ENCODE data around the gene UBE2D2. TPM values are rescaled to one million over a fixed set of nuclear protein-coding genes. Genes with fewer than 3 reads are reported as not detected.

The UBE2D2 gene
- total and polyA plus RNA-seq, 10 of the 15 experiments (the other 5 are each of a cell fraction or from before 2014, with no cell fraction given), result 58.6 to 245 (median 128) TPM

DNA sequence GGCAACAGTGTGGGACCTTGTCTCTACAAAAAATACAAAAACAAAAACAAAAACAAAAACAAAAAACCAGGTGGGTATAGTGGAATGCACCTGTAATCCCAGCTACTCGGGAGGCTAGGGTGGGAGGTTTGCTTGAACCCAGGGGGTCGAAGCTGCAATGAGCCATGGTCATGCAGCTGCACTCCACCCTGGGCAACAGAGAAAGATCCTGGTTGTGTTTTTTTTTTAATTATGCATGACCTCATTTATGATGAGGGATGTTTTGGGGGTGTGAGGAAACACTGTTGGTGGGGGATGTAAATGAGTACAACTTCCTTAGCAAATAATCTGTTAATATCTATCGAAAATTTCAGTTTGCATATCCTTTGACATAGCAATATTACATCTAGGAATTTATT, 29.4 kb upstream of the UBE2D2 start:
- BruUV-seq (replicated peaks), result no TSS peak
- peaks cover 21% of the 10 kb centered on the region for H3K79me2 ChIP-seq (ENCODE audit: control insufficient read depth, insufficient read depth, low read length)
- ChIA-PET POLR2A (interaction anchor here (0.5 to 5.5 kb wide), 9 partner anchors 9 to 1513 kb away, joined by 3 to 43 read pairs (median 3); no protein-coding TSS in a partner anchor), RAD21 (ENCODE audit: unreplicated experiment) (interaction anchor here (0.7 to 5.6 kb wide), 11 partner anchors 12 to 122 kb away, joined by 3 to 49 read pairs (median 3); partner anchors contain the start of genes CXXC5 and UBE2D2), SMC1A (ENCODE audit: uncharacterized antibody, unreplicated experiment) (interaction anchor here (0.6 to 2.0 kb wide), 5 partner anchors 9 to 162 kb away, joined by 3 to 7 read pairs (median 5); no protein-coding TSS in a partner anchor), CTCF (interaction anchor here (0.6 to 6.1 kb wide), 8 partner anchors 9 to 239 kb away, joined by 3 to 38 read pairs (median 4); no protein-coding TSS in a partner anchor)
- WGBS (ENCODE audit: insufficient coverage, insufficient replicate concordance, low lambda C conversion rate, missing lambda C conversion rate), result 61% methylated on average over 3 of the region's 3 CpGs
- H3K4me1 ChIP-seq (ENCODE audit: control insufficient read depth, insufficient read depth, low read length), result peaks cover 3% of the 10 kb centered on the region; the same call in 1 of the 2 replicates
- H2AFZ ChIP-seq (ENCODE audit: control insufficient read depth, low read depth, low read length), result no peak overlapping the region
- H3K27me3 ChIP-seq (replicated peaks in 1 of 2; ENCODE audit: control insufficient read depth in 2 of 2, insufficient read depth in 2 of 2, low read length in 1 of 2), result no peaks in the 10 kb centered on the region
- no peaks in the 10 kb centered on the region; a peak in 1 of 4 replicates for H3K36me3 ChIP-seq (ENCODE audit: control insufficient read depth in 2 of 2, insufficient read depth in 2 of 2, low read length in 1 of 2)
- ATAC-seq (peak; percentile 55), DNase-seq (ENCODE audit: low read depth, low spot score) (no peak), FAIRE-seq (no peak)
- TF ChIP-seq ATF7 (IDR thresholded peaks at IDR 0.05; ENCODE audit: low read depth), result peak; percentile 79
- no peak; the same call in 1 of the 2 replicates for TF ChIP-seq NBN (IDR thresholded peaks at IDR 0.05)
- H3K9ac ChIP-seq (ENCODE audit: control insufficient read depth, insufficient read depth, low read length), result no peak overlapping the region
- H3K4me2 ChIP-seq (ENCODE audit: control insufficient read depth, insufficient read depth), result peak overlapping the region; percentile 50; the same call in 1 of the 2 replicates
- H3K27ac ChIP-seq (ENCODE audit: control insufficient read depth, insufficient read depth), result no peak overlapping the region
- no peaks in the 10 kb centered on the region for H4K20me1 ChIP-seq (ENCODE audit: control insufficient read depth, insufficient read depth)
- intact Hi-C loops (cut with micrococcal nuclease; ENCODE audit: unreplicated experiment) (loop anchor here (2.0 kb wide), 1 partner anchor 29 kb away; the partner anchor contains the start of gene UBE2D2), in situ Hi-C loops (cut with MboI) (no loop called here)
- no peak overlapping the region; the same call in 1 of the 2 replicates for H3K4me3 ChIP-seq
- H3K9me3 ChIP-seq (replicated peaks; ENCODE audit: control insufficient read depth, insufficient read depth, low read length), result no peaks in the 10 kb centered on the region; the same call in 2 of the 3 replicates

GRCh38 chr5:139543423-139543991, 17.6 kb upstream of the UBE2D2 start:
- ChIA-PET POLR2A (interaction anchor here (0.6 to 2.0 kb wide), 6 partner anchors 15 to 67 kb away, joined by 3 to 9 read pairs (median 3); no protein-coding TSS in a partner anchor), SMC1A (ENCODE audit: uncharacterized antibody, unreplicated experiment) (interaction anchor here (0.8 to 2.1 kb wide), 13 partner anchors 8 to 130 kb away, joined by 3 to 15 read pairs (median 4); partner anchors contain the start of gene UBE2D2), CTCF (interaction anchor here (0.5 to 1.8 kb wide), 15 partner anchors 8 to 134 kb away, joined by 3 to 9 read pairs (median 3); partner anchors contain the start of gene UBE2D2), RAD21 (ENCODE audit: unreplicated experiment) (interaction anchor here (0.7 to 1.2 kb wide), 7 partner anchors 10 to 36 kb away, joined by 3 to 8 read pairs (median 3); no protein-coding TSS in a partner anchor)
- no peaks in the 10 kb centered on the region for H3K36me3 ChIP-seq (ENCODE audit: control insufficient read depth in 2 of 2, insufficient read depth in 2 of 2, low read length in 1 of 2)
- peak; percentile 18 for FAIRE-seq
- H3K9me3 ChIP-seq (replicated peaks; ENCODE audit: control insufficient read depth, insufficient read depth, low read length), result no peaks in the 10 kb centered on the region; the same call in 2 of the 3 replicates
- peak overlapping the region; percentile 32; the same call in 1 of the 2 replicates for H3K9ac ChIP-seq (ENCODE audit: control insufficient read depth, insufficient read depth, low read length)
- 4% methylated on average over 24 of the region's 24 CpGs for WGBS (ENCODE audit: insufficient coverage, insufficient replicate concordance, low lambda C conversion rate, missing lambda C conversion rate)
- no peaks in the 10 kb centered on the region for H3K79me2 ChIP-seq (ENCODE audit: control insufficient read depth, insufficient read depth, low read length)
- intact Hi-C loops (cut with micrococcal nuclease; ENCODE audit: unreplicated experiment) (no loop called here), in situ Hi-C loops (cut with MboI) (no loop called here)
- ATAC-seq, result peak; percentile 97
- H3K27ac ChIP-seq (ENCODE audit: control insufficient read depth, insufficient read depth), result peak overlapping the region; percentile 36
- TSS peak; percentile 54 for BruUV-seq (replicated peaks)
- H3K4me1 ChIP-seq (ENCODE audit: control insufficient read depth, insufficient read depth, low read length), result peaks cover 9% of the 10 kb centered on the region
- peak overlapping the region; percentile 85 for H3K4me2 ChIP-seq (ENCODE audit: control insufficient read depth, insufficient read depth)
- peak overlapping the region; percentile 91 for H2AFZ ChIP-seq (ENCODE audit: control insufficient read depth, low read depth, low read length)
- no peaks in the 10 kb centered on the region for H3K27me3 ChIP-seq (replicated peaks in 1 of 2; ENCODE audit: control insufficient read depth in 2 of 2, insufficient read depth in 2 of 2, low read length in 1 of 2)
- H4K20me1 ChIP-seq (ENCODE audit: control insufficient read depth, insufficient read depth), result no peaks in the 10 kb centered on the region
- DNase-seq (ENCODE audit: low read depth, low spot score), result no peak
- peak overlapping the region; percentile 29; the same call in 1 of the 2 replicates for H3K4me3 ChIP-seq
- TF ChIP-seq RAD21 (IDR thresholded peaks at IDR 0.05; ENCODE audit: insufficient read depth, low read depth, low read length), result peak; percentile 53
- TF ChIP-seq ZBTB40 (IDR thresholded peaks at IDR 0.05; ENCODE audit: borderline replicate concordance), result 0 out of 2 replicates have a peak, but pooled peaks have one; percentile 4
- TF ChIP-seq TBL1XR1 (IDR thresholded peaks at IDR 0.05; ENCODE audit: low read depth, low read length), result no peak
- TF ChIP-seq, protein P1, sequence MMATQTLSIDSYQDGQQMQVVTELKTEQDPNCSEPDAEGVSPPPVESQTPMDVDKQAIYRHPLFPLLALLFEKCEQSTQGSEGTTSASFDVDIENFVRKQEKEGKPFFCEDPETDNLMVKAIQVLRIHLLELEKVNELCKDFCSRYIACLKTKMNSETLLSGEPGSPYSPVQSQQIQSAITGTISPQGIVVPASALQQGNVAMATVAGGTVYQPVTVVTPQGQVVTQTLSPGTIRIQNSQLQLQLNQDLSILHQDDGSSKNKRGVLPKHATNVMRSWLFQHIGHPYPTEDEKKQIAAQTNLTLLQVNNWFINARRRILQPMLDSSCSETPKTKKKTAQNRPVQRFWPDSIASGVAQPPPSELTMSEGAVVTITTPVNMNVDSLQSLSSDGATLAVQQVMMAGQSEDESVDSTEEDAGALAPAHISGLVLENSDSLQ (IDR thresholded peaks at IDR 0.05), result peak; percentile 23; the same call in 1 of the 2 replicates
- TF ChIP-seq CREM (IDR thresholded peaks at IDR 0.05; ENCODE audit: low read depth), result peak; percentile 49; the same call in 1 of the 2 replicates
- no peak for TF ChIP-seq GABPA (IDR thresholded peaks at IDR 0.05; ENCODE audit: low read depth)
- TF ChIP-seq EZH2 (IDR thresholded peaks at IDR 0.05; ENCODE audit: borderline replicate concordance, control insufficient read depth, low read depth, low read length), result no peak
